Osteocyte (in vitro differentiated cells): ENCODE data around the gene EMSY. TPM values are rescaled to one million over a fixed set of nuclear protein-coding genes. Genes with fewer than 3 reads are reported as not detected.

ENCODE experiments used
- DNase-seq: peaks from one replicate; pipeline ENCODE4 v3.0.0; 2021; ENCODE audit warnings: mixed read lengths; ENCODE audit not compliant: unreplicated experiment; ENCODE audit errors: extremely low spot score
- H3K27ac Mint-ChIP-seq: one replicate; pipeline ENCODE4 v1.8.0; 2021; ENCODE audit warnings: mild to moderate bottlenecking, mixed read lengths; ENCODE audit not compliant: unreplicated experiment
- H3K27me3 Mint-ChIP-seq: one replicate; pipeline ENCODE4 v1.8.0; 2021; ENCODE audit warnings: mixed read lengths; ENCODE audit not compliant: unreplicated experiment
- H3K36me3 Mint-ChIP-seq: one replicate; pipeline ENCODE4 v1.8.0; 2021; ENCODE audit warnings: mixed read lengths; ENCODE audit not compliant: unreplicated experiment
- H3K4me1 Mint-ChIP-seq: one replicate; pipeline ENCODE4 v1.8.0; 2021; ENCODE audit warnings: mixed read lengths; ENCODE audit not compliant: unreplicated experiment
- H3K4me3 Mint-ChIP-seq: one replicate; pipeline ENCODE4 v1.8.0; 2021; ENCODE audit warnings: mild to moderate bottlenecking, moderate library complexity, mixed read lengths; ENCODE audit not compliant: unreplicated experiment
- H3K9me3 Mint-ChIP-seq: one replicate; pipeline ENCODE4 v1.8.0; 2021; ENCODE audit warnings: mixed read lengths; ENCODE audit not compliant: unreplicated experiment
- CTCF ChIP-seq: fragments of 200-600 bp; sonication (generic); IDR thresholded peaks from 2 replicates; pipeline ENCODE4 v1.5.0; 2021; ENCODE audit warnings: antibody characterized with exemption, mild to moderate bottlenecking, moderate library complexity
- total RNA-seq: library from RNA; stranded (reverse); gene quantifications from 2 replicates; pipeline ENCODE4 v1.2.1, GENCODE V29; 2021

EMSY gene
- total RNA-seq, 1 donor from 2014 or later = 23.8 TPM

- TF ChIP-seq CTCF = no peak
- H3K9me3 Mint-ChIP-seq = no peaks in the 10 kb centered on the region
- no peak overlapping the region for H3K4me3 Mint-ChIP-seq
- peaks cover 18% of the 10 kb centered on the region for H3K4me1 Mint-ChIP-seq
- no peaks in the 10 kb centered on the region for H3K27me3 Mint-ChIP-seq
- H3K27ac Mint-ChIP-seq = no peak overlapping the region
- DNase-seq = no peak
- H3K36me3 Mint-ChIP-seq = no peaks in the 10 kb centered on the region
Measured at GRCh38 chr11:76557466-76557865, 112.6 kb downstream of the EMSY start.

GRCh38 chr11:76558473-76558872 is 113.7 kb downstream of the EMSY start:
- Mint-ChIP-seq H3K36me3 (no peaks in the 10 kb centered on the region), H3K4me1 (peaks cover 18% of the 10 kb centered on the region), H3K4me3 (no peak overlapping the region), H3K9me3 (peaks cover 9% of the 10 kb centered on the region), H3K27me3 (no peaks in the 10 kb centered on the region), H3K27ac (no peak overlapping the region)
- TF ChIP-seq CTCF = no peak
- DNase-seq = no peak

DNA sequence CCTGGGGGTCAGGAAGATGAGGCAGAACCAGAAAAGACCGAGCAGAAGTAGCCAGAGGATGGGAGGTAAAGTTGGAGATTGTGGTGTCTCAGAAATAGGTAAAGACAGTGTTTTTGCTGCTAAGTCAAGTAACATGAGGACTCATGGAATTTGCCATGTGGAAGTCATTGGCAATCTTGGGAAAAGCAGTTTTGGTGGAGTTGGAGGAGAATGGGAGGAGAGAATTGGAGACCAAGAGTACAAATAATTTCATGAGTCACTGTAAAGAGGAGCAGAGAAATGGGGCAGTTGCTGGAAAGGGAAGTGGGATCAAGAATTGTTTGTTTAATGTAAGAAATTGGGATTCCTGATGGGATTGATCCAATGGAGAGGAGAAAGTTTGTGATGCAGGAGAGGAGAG is 114.1 kb downstream of the EMSY start:
- H3K4me1 Mint-ChIP-seq = peaks cover 18% of the 10 kb centered on the region
- no peak for TF ChIP-seq CTCF
- no peak for DNase-seq
- H3K27ac Mint-ChIP-seq = no peak overlapping the region
- H3K36me3 Mint-ChIP-seq = no peaks in the 10 kb centered on the region
- H3K4me3 Mint-ChIP-seq = no peak overlapping the region
- H3K9me3 Mint-ChIP-seq = peaks cover 11% of the 10 kb centered on the region
- H3K27me3 Mint-ChIP-seq = no peaks in the 10 kb centered on the region

GRCh38 chr11:76559346-76559745 is 114.5 kb downstream of the EMSY start:
- DNase-seq = no peak
- no peak overlapping the region for H3K4me3 Mint-ChIP-seq
- no peak for TF ChIP-seq CTCF
- peaks cover 16% of the 10 kb centered on the region for H3K9me3 Mint-ChIP-seq
- no peak overlapping the region for H3K27ac Mint-ChIP-seq
- H3K4me1 Mint-ChIP-seq = peaks cover 18% of the 10 kb centered on the region
- no peaks in the 10 kb centered on the region for H3K27me3 Mint-ChIP-seq
- H3K36me3 Mint-ChIP-seq = no peaks in the 10 kb centered on the region

DNA sequence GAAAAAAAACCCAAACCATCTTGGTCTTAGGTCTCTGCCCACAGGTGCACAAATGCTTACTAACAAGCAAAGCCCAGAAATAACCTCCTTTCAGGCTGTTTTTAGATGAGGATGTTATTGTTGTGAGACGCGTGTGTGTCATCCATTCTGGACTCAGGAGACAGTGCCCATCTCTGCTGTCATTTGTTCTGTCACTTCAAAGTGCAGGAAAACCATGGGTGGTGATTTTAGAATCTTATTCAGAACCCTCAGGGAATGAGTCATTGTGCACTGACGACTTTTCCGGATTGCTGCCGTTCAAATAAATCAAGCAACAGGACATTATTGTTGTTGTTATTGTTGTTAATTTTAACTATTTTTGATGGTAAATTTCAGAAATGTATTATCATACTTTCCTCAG is 115.4 kb downstream of the EMSY start:
- H3K36me3 Mint-ChIP-seq = no peaks in the 10 kb centered on the region
- H3K4me3 Mint-ChIP-seq = no peak overlapping the region
- peaks cover 18% of the 10 kb centered on the region for H3K4me1 Mint-ChIP-seq
- no peaks in the 10 kb centered on the region for H3K27me3 Mint-ChIP-seq
- H3K27ac Mint-ChIP-seq = no peak overlapping the region
- no peak for DNase-seq
- H3K9me3 Mint-ChIP-seq = peaks cover 19% of the 10 kb centered on the region
- no peak for TF ChIP-seq CTCF
